Body of pancreas (tissue), 4 donors: ENCODE results near the gene TPH2. TPM values are rescaled to one million over a fixed set of nuclear protein-coding genes. Genes with fewer than 3 reads are reported as not detected.

Experiments used
- ATAC-seq: fragments of 150-250 bp; one replicate; pipeline ENCODE4 v1.9.1; 2016
- DNase-seq, 4 donors: peaks; one replicate each; pipeline ENCODE4 v3.0.0-alpha.2; 2019
- H3K27ac ChIP-seq, 4 donors: fragments of 200-600 bp; sonication (generic); 1 replicate in 3 of 4; 2 replicates in 1 of 4; pipeline versions ENCODE4 v1.5.1 to v1.6.1; 2016 to 2019; ENCODE audit warnings: mild to moderate bottlenecking in 1 of 4, mixed read lengths in 1 of 4, moderate library complexity in 1 of 4
- H3K27me3 ChIP-seq, 2 donors: fragments of 200-600 bp; sonication (generic); one replicate each; pipeline ENCODE4 v1.6.0; 2016; ENCODE audit warnings: mild to moderate bottlenecking in 1 of 2
- H3K36me3 ChIP-seq, 2 donors: fragments of 200-600 bp; sonication (generic); replicated peaks in 1 of 2; 2 replicates each; pipeline ENCODE4 v1.5.1; 2016; ENCODE audit warnings: low read depth in 2 of 2; ENCODE audit not compliant: insufficient read depth in 1 of 2
- H3K4me1 ChIP-seq: fragments of 200-600 bp; sonication (generic); one replicate; pipeline ENCODE4 v1.6.0; 2016
- H3K4me3 ChIP-seq, 2 donors: fragments of 200-600 bp; sonication (generic); 1 replicate in 1 of 2; 2 replicates in 1 of 2; pipeline ENCODE4 v1.5.1; 2016 to 2019
- H3K9me3 ChIP-seq, 3 donors: fragments of 200-600 bp; sonication (generic); 1 replicate in 2 of 3; 2 replicates in 1 of 3; pipeline ENCODE4 v1.5.1; 2016
- CTCF ChIP-seq, 7 experiments: fragments of 450-650 bp in 4 of 7; fragments of 200-600 bp in 3 of 7; sonication (generic) in 3 of 7; IDR thresholded peaks; one replicate each; pipeline ENCODE4 v1.5.1; 2016 to 2019; ENCODE audit warnings: antibody characterized with exemption in 7 of 7
- POLR2A ChIP-seq, 3 donors: fragments of 450-650 bp; IDR thresholded peaks; one replicate each; pipeline ENCODE4 v1.6.1; 2016; ENCODE audit warnings: antibody characterized with exemption in 3 of 3, mild to moderate bottlenecking in 2 of 3
- WGBS, 2 donors: methylation state at CpG; one replicate each; pipeline ENCODE4 v1.1.5; 2017; 5-methylcytosine and 5-hydroxymethylcytosine counted together
- intact Hi-C: fragments of 100-400 bp; cut with DNase I; formaldehyde crosslinking; loops from one replicate; pipeline ENCODE4 v1.15.1; 2023
- total RNA-seq, 2 donors: library from RNA; depleted of rRNA; stranded (reverse); fragments of >200 nt; gene quantifications; one replicate each; pipeline ENCODE4 v1.1.0, GENCODE V29; 2016

The TPH2 gene
- total RNA-seq, 2 donors from 2014 or later, result 0.26 TPM; not detected in 1

DNA sequence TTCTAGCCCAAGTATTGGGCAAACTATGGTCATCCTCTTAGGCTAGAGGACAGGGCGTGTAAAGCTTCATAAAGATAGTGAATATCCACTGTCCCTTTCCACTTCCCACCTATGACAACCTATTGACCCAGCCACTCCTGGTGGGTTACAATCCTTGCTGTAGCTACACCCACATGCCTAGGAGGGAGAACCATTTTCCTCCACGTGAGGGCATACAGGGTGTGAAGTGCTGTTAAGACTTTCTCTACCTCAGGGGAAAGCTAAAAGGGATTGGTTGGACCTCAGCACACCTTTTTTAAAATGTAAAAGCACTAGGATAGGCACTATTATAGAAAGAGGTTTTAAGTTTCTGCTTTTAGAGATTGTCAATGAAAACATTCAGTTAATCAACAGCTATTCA lies 124.4 kb downstream of the TPH2 start:
- Histone ChIP-seq H3K9me3 (no peaks in the 10 kb centered on the region), H3K27me3 (no peaks in the 10 kb centered on the region), H3K4me3 (no peak overlapping the region), H3K4me1 (no peaks in the 10 kb centered on the region), H3K36me3 (no peaks in the 10 kb centered on the region), H3K27ac (no peak overlapping the region)
- TF ChIP-seq CTCF (IDR thresholded peaks at IDR 0.05), result no peak
- no peak for ATAC-seq
- 74 to 75% methylated on average over 2 of the region's 2 CpGs for WGBS, 2 donors
- DNase-seq, result no peak
- intact Hi-C loops, result no loop called here

DNA sequence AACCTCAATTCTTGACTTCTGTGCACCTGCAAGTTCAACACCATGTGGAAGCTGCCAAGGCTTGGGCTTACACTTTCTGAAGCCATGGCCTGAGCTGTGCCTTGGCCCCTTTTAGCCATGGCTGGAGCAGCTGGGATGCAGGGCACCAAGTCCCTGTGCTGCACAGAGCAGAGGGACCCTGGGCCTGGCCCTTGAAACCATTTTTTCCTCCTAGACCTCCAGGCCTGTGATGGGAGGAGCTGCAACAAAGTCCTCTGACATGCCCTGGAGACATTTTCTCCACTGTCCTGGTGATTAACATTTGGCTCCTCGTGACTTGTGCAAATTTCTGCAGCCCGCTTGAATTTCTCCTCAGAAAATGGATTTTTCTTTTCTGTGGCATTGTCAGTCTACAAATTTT lies 132.4 kb downstream of the TPH2 start:
- no peaks in the 10 kb centered on the region for H3K36me3 ChIP-seq
- H3K27me3 ChIP-seq, result no peaks in the 10 kb centered on the region
- DNase-seq (no peak), ATAC-seq (no peak)
- peaks cover 0 to 3% (median 0%) of the 10 kb centered on the region in 3 donors for H3K9me3 ChIP-seq
- TF ChIP-seq POLR2A (IDR thresholded peaks at IDR 0.05) (no peak), CTCF (IDR thresholded peaks at IDR 0.05) (no peak)
- WGBS, 2 donors, result 84 to 95% methylated on average over 2 of the region's 2 CpGs
- H3K4me3 ChIP-seq, result no peak overlapping the region
- no peaks in the 10 kb centered on the region for H3K4me1 ChIP-seq
- intact Hi-C loops, result no loop called here
- H3K27ac ChIP-seq, result no peak overlapping the region

DNA sequence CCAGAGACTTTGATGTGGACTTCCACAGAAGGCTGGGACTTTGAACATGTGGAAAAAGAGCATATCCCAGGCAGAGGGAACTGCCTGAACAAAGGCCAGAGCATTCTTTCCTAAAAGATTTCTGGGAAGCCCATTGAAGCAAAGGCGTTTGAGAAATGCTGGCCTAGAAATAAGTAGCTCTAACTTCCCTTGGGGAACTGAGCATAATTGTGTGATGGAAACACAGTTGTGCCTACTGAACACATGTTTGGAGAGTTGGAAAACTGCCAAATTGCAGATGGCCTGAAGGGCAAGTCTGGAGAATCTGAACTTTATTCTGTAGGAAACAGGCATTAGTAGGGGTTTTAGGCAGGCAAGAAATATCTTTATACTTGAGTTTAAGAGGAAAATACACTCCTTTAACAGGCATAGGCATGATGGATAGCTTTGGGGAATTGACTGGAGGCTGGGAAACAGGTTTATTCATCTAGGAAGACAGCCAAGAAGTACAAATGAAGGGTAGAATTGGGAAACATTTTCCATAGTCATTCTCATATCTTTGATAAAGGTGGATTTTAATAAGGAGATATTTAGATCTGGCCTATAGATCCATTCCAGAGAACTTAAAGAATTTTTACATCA lies 134.1 kb downstream of the TPH2 start:
- no peaks in the 10 kb centered on the region for H3K36me3 ChIP-seq
- no peak overlapping the region for H3K4me3 ChIP-seq
- no peak for TF ChIP-seq POLR2A (IDR thresholded peaks at IDR 0.05)
- H3K27ac ChIP-seq, result no peak overlapping the region
- no peaks in the 10 kb centered on the region for H3K27me3 ChIP-seq
- DNase-seq (no peak), ATAC-seq (no peak)
- 50% methylated on average over 1 of the region's 1 CpG for WGBS, 2 donors
- H3K4me1 ChIP-seq, result no peaks in the 10 kb centered on the region
- intact Hi-C loops, result no loop called here
- peaks cover 0 to 3% (median 0%) of the 10 kb centered on the region in 3 donors for H3K9me3 ChIP-seq

DNA sequence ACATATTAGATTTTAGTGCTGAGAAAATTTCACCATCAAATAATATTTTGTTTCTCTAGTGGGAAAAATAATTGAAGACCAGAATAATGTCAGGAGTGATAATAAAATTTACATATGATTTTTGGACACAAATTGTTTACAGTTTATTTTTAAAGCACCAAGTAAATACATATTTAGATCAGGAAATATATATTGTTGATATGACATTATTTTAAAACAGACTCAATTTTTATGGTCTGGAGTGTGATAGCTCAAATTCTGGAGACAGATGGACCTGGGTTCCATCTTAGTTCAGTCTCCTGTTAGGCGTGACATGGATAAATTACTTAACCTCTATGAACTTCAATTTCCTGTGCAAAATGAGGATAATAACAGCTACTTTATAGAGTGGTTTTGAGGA lies 135.4 kb downstream of the TPH2 start:
- Histone ChIP-seq H3K27ac (no peak overlapping the region), H3K9me3 (peaks cover 0 to 3% (median 0%) of the 10 kb centered on the region in 3 donors), H3K27me3 (no peaks in the 10 kb centered on the region), H3K4me1 (no peaks in the 10 kb centered on the region), H3K36me3 (no peaks in the 10 kb centered on the region), H3K4me3 (no peak overlapping the region)
- TF ChIP-seq POLR2A (IDR thresholded peaks at IDR 0.05) (no peak), CTCF (IDR thresholded peaks at IDR 0.05) (no peak)
- no peak for DNase-seq
- intact Hi-C loops, result no loop called here
- WGBS, 2 donors, result 85 to 89% methylated on average over 1 of the region's 1 CpG
- ATAC-seq, result no peak

DNA sequence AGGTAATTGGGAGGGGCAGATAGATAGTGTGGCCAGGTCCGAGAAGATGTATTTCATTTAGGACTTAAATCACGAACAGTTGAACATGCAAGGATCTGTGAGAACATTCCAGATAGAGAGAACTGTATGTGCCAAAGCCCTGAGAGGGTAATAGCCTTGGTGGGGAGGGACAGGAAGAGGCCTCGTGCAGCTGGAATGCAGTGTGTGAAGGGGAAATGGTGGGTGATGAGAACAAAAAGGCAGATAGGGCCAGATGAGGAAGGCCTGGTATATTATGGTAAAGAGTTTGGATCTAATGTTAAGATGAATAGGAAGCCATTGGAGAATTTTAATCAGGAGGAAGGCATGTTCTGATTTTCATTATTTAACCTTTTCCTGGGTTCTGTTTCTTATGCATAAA lies 136.3 kb downstream of the TPH2 start:
- TF ChIP-seq POLR2A (IDR thresholded peaks at IDR 0.05) (no peak), CTCF (IDR thresholded peaks at IDR 0.05) (no peak)
- ATAC-seq, result no peak
- WGBS, 2 donors, result 60 to 73% methylated on average over 3 of the region's 3 CpGs

More for the DNA sequence above, 136.3 kb downstream of the TPH2 start:
- H3K36me3 ChIP-seq, result no peaks in the 10 kb centered on the region
- H3K4me1 ChIP-seq, result no peaks in the 10 kb centered on the region
- H3K4me3 ChIP-seq, result no peak overlapping the region
- DNase-seq, result no peak
- no peak overlapping the region for H3K27ac ChIP-seq
- intact Hi-C loops, result no loop called here
- H3K27me3 ChIP-seq, result no peaks in the 10 kb centered on the region
- H3K9me3 ChIP-seq, result peaks cover 0 to 3% (median 0%) of the 10 kb centered on the region in 3 donors
